Stimulated activated CD4-positive, alpha-beta T cell treated with anti-CD3 and anti-CD28 coated beads, Interleukin-4, amount 100 ng/mL, for 48 hours (primary cell): ENCODE measurements around the gene NTNG1.
"Not testable (repeated sequence)": the region's sequence is repeated elsewhere in the genome, so short reads cannot be mapped to it uniquely, and the experiment has no call there.

Source experiments
- DNase-seq, 2 donors: peaks; one replicate each; pipeline ENCODE4 v3.0.0-alpha.2; 2020; ENCODE audit warnings: low read depth in 2 of 2

The NTNG1 gene

GRCh38 chr1:107198561-107198960, 57.7 kb downstream of the NTNG1 start:
- no peak for DNase-seq

GRCh38 chr1:107200631-107201030, 59.8 kb downstream of the NTNG1 start:
- DNase-seq: no peak

- no peak for DNase-seq
Observed at GRCh38 chr1:107202007-107202406, 61.2 kb downstream of the NTNG1 start.

- no peak for DNase-seq
Observed at GRCh38 chr1:107213225-107213624, 72.4 kb downstream of the NTNG1 start.

GRCh38 chr1:107220036-107220435, 79.2 kb downstream of the NTNG1 start:
- no peak for DNase-seq

GRCh38 chr1:107225706-107226105, 84.9 kb downstream of the NTNG1 start:
- DNase-seq: no peak

GRCh38 chr1:107228704-107229371, 88.0 kb downstream of the NTNG1 start:
- DNase-seq: no peak

- no peak for DNase-seq
Observed at GRCh38 chr1:107229711-107230110, 88.9 kb downstream of the NTNG1 start.

- DNase-seq: no peak
Observed at GRCh38 chr1:107230121-107230520, 89.3 kb downstream of the NTNG1 start.

GRCh38 chr1:107231291-107231690, 90.5 kb downstream of the NTNG1 start:
- DNase-seq: no peak

GRCh38 chr1:107232426-107232825, 91.6 kb downstream of the NTNG1 start:
- no peak for DNase-seq

GRCh38 chr1:107236760-107237159, 95.9 kb downstream of the NTNG1 start:
- DNase-seq: not testable (repeated sequence)

GRCh38 chr1:107243461-107243860, 102.6 kb downstream of the NTNG1 start:
- no peak for DNase-seq

GRCh38 chr1:107244709-107245500, 104.1 kb downstream of the NTNG1 start:
- no peak for DNase-seq

- DNase-seq: no peak
Observed at GRCh38 chr1:107246775-107247345, 106.0 kb downstream of the NTNG1 start.

- DNase-seq: no peak
Observed at GRCh38 chr1:107247679-107248078, 106.8 kb downstream of the NTNG1 start.

- no peak for DNase-seq
Observed at GRCh38 chr1:107250169-107250568, 109.3 kb downstream of the NTNG1 start.

GRCh38 chr1:107251083-107251482, 110.2 kb downstream of the NTNG1 start:
- no peak for DNase-seq

GRCh38 chr1:107251839-107252238, 111.0 kb downstream of the NTNG1 start:
- no peak for DNase-seq

GRCh38 chr1:107252271-107252670, 111.4 kb downstream of the NTNG1 start:
- DNase-seq: no peak

- DNase-seq: no peak
Observed at GRCh38 chr1:107254306-107254705, 113.5 kb downstream of the NTNG1 start.

- no peak for DNase-seq
Observed at GRCh38 chr1:107255469-107255868, 114.6 kb downstream of the NTNG1 start.
